Raji (cell line): Measurements from ENCODE around the gene LPP.

Experiments used
- POLR2A ChIP-seq: IDR thresholded peaks from 2 replicates; pipeline ENCODE4 v1.6.1; 2011; ENCODE audit warnings: low read depth, low read length, control low read depth; ENCODE audit not compliant: insufficient read depth

LPP gene

GRCh38 chr3:188778091-188778852, 624.3 kb downstream of the LPP start:
- no peak for TF ChIP-seq POLR2A

GRCh38 chr3:188779281-188779980, 625.5 kb downstream of the LPP start:
- TF ChIP-seq POLR2A = no peak

DNA sequence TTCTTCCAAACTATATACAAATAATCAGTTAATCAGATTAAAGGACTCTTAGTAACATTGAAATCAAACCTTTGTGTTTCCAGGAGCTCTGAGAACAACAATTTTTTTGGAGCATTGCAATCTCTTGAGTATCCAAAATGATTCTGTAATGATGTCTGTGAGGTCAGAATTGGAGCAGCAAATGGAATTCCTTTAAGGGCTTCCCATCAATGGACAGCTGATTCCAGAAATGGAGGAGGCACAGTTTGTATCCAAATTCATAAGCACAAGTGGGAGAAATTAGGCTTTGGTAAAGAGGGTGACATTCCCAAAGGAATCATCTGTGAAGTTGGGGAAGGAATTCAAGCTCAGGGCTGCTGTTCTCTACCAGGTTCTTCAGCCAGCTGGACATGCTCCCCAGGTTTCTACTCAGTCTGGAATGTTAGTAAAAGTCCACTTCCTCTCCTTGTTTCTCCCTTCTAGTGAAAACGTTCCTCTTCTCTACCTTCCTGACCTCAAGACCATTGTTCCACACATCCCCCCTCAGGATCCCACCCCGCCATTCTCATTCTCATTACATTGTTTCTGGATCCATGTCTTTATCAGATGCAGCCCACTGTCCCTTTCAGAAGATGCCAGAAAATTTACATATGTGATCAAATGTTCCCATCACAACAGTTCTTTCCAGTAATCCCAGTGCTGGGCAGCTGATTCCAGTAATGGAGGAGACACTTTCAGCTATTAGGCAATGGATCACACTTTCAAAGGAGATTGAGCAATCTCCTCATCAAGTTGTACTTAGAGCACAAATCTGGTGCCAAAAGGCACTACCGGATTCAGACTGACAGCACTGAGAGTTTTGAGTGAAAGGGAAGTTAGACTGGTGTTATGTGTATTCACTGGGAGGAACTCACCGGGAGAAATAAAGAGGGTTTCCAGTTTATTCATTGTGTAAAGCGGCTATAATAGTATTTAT, 626.5 kb downstream of the LPP start:
- TF ChIP-seq POLR2A = no peak

GRCh38 chr3:188782613-188783124, 628.7 kb downstream of the LPP start:
- no peak for TF ChIP-seq POLR2A

- no peak for TF ChIP-seq POLR2A
These were observed 632.5 kb downstream of the LPP start for GRCh38 chr3:188786424-188786823.

DNA sequence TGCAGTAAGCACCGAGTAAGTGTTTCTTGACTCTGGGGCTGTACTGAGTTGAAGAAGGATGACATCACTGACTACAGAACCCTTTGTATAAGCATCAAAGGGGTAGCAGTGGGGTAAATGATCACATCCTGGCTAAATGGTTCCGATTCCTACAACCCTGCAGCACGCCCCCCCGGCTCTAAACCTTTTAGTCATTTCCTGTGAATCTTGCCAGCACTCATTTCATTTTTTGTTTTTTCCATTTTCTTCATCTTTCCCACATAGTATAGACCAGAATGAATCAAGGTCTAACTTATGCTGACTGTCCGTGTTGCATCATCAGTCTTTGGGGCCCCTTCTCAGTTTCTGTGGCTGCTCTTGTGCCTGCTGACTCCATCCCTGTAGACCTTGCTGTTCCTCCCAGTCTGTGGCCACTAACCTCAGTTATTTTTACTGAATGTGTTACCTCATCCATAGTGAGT, 634.7 kb downstream of the LPP start:
- no peak for TF ChIP-seq POLR2A

- TF ChIP-seq POLR2A = no peak
These were observed 635.3 kb downstream of the LPP start for GRCh38 chr3:188789251-188789650.

DNA sequence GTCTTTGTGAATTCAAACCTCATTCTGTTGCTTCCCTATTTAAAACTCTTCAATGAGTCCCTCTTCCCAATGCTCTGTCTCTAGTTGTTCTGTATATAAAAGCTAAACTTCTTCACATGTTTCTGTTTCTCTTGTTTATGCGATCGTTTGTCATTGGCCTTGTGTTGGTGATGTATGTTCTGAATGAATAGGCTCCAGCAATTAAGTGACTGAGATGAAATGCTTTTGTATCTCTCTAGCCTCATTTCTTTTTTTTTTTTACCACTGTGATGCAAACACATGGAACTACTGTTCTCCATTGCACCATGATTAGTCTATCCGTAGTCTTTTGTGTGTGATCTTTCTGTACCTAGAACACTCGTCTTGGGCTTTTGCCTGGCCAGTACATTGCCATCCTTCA, 637.4 kb downstream of the LPP start:
- TF ChIP-seq POLR2A = no peak

- TF ChIP-seq POLR2A = no peak
These were observed 638.8 kb downstream of the LPP start for GRCh38 chr3:188792793-188793192.

GRCh38 chr3:188796122-188796631, 642.2 kb downstream of the LPP start:
- TF ChIP-seq POLR2A = no peak

- TF ChIP-seq POLR2A = no peak
These were observed 643.1 kb downstream of the LPP start for GRCh38 chr3:188797045-188797444.

DNA sequence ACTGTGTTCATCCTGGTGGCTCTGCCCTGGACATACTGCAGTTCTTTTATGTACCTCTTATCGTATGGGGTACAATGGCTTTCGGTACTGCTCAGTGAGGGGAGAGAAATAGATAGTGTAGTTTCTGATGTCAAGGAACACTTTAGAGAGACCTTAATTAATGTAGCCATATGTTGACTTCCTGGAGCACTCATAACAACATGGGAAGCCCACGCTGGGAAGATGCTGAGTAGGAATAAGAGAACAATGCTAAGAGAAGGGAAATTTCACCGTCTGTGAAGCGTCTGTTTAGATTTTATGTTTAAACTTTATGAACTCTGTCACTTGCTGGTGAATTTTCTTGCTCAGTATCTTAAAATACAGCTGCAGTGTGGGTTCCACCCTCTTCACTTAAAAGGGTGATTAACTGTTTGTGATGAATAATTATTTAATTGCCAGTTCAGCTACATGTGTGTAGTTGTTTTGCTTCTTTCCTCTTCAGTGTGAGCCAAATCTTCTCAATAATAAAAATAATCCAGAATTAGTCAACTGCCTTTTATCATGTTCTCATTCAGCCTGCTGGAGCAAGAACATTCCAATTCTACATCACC, 644.7 kb downstream of the LPP start:
- no peak for TF ChIP-seq POLR2A

DNA sequence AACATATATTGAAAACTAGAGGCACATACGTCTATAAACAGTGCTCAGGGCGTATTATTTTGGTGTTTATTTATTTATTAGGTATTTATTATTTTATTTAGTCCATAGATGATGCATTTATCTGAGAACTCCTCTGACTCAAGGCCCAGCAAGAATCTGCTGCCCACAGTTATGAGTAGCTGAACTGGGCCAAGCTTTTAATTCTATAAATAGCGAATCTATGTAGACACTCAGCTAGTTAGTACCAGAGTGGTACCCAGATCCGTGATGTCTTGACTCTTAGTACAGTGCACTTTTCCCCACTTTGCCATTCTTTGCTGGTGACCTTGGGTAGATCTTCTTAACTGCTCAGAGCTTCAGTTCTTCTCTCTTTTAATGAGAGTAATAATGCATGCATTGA, 647.4 kb downstream of the LPP start:
- no peak for TF ChIP-seq POLR2A

DNA sequence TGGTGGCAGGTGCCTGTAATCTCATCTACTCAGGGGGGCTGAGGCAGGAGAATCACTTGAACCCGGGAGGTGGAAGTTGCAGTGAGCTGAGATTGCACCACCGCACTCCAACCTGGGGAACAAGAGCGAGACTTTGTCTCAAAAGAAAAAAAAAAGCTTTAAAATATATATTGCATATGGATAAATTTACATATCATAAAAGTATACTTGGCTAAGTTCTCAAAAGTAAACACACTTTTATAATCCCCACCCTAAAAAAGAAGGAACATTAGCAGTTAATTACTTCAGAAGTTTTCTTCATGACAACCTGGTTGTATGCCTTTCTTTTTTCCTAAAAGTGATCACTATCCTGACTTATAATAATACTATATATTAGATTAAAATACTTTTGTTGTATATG, 648.7 kb downstream of the LPP start:
- TF ChIP-seq POLR2A = no peak

DNA sequence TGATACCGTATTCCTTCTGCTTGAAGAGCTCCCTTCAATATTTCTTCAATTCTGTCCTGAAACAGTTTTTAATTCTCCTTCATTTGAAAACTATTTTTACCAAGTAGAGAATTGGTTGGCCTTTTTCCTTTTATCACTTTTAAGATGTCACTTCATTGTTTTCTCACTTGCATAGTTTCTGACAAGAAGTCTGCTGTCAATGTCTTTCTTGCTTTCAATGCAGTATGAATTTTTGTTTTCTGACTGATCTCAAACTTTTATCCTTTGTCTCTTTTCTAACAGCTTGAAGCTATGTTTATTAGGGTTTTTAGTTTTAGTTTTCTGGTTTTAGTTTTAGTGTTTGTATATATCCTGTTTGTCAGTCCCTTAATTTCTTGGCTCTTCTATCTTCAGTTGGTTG, 653.0 kb downstream of the LPP start:
- no peak for TF ChIP-seq POLR2A

- no peak for TF ChIP-seq POLR2A
These were observed 658.2 kb downstream of the LPP start for GRCh38 chr3:188812198-188812597.
